ENCODE results near the gene MC1R. TPM values are rescaled to one million over a fixed set of nuclear protein-coding genes. Genes with fewer than 3 reads are reported as not detected.

MC1R gene
- total RNA-seq, 1 experiment from 2014 or later, result 13.1 TPM

GRCh38 chr16:89946515-89946914 is 27.9 kb downstream of the MC1R start:
- POLR2A ChIA-PET, result no interaction called here
- CTCF ChIA-PET, result no interaction called here

DNA sequence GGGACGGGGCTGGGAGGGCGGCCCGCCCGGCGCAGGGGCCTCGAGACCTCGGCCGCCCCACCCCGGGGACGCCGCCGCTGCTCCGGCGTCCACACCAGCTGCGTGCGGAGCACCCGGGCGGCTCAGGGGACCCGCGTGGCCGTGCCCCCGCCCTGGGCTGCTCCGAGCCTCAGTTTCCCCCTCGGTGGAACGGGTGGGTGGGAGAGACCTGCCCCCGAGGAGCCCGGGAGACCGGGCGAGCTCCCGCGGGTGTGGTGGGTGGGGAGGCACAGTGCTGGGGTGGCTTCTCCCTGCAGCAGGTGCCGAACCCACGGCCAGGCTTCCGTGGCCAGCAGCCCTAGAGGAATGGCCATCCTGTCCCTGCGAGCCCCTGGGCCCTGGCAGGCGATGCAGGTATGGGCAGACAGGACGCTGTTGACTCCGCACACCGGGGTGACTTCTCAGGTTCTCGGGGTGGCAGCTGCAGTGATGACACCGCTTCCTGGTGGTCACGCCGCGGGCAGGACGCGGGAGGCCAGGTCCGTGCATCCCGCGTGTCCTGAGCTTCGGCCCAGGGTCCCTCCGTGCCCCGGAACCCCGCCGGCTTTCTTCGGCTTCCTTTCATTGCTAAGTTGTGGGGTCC is 30.6 kb downstream of the MC1R start:
- intact Hi-C loops (cut with micrococcal nuclease), result no loop called here
- CTCF ChIA-PET, result no interaction called here
- POLR2A ChIA-PET, result interaction anchor here (0.7 kb wide), 1 partner anchor 23 kb away, joined by 5 read pairs; no protein-coding TSS in a partner anchor
- DNase-seq (ENCODE audit: unreplicated experiment), result no peak
- no peaks in the 10 kb centered on the region for H3K27me3 Mint-ChIP-seq (ENCODE audit: insufficient read depth, unreplicated experiment)
- peak overlapping the region; percentile 71 for H3K4me3 Mint-ChIP-seq (ENCODE audit: unreplicated experiment)
- H3K4me1 Mint-ChIP-seq (ENCODE audit: insufficient read depth, unreplicated experiment), result peaks cover 4% of the 10 kb centered on the region
- TF ChIP-seq, protein P1, sequence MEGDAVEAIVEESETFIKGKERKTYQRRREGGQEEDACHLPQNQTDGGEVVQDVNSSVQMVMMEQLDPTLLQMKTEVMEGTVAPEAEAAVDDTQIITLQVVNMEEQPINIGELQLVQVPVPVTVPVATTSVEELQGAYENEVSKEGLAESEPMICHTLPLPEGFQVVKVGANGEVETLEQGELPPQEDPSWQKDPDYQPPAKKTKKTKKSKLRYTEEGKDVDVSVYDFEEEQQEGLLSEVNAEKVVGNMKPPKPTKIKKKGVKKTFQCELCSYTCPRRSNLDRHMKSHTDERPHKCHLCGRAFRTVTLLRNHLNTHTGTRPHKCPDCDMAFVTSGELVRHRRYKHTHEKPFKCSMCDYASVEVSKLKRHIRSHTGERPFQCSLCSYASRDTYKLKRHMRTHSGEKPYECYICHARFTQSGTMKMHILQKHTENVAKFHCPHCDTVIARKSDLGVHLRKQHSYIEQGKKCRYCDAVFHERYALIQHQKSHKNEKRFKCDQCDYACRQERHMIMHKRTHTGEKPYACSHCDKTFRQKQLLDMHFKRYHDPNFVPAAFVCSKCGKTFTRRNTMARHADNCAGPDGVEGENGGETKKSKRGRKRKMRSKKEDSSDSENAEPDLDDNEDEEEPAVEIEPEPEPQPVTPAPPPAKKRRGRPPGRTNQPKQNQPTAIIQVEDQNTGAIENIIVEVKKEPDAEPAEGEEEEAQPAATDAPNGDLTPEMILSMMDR (IDR thresholded peaks at IDR 0.05; ENCODE audit: unreplicated experiment), result no peak
- no peaks in the 10 kb centered on the region for H3K36me3 Mint-ChIP-seq (ENCODE audit: insufficient read depth, unreplicated experiment)
- peak overlapping the region; percentile 59 for H3K27ac Mint-ChIP-seq (ENCODE audit: low read depth, unreplicated experiment)
- no peaks in the 10 kb centered on the region for H3K9me3 Mint-ChIP-seq (ENCODE audit: unreplicated experiment)
- BruUV-seq (replicated peaks), result no TSS peak

More at GRCh38 chr16:89946515-89946914, 27.9 kb downstream of the MC1R start:
- TF ChIP-seq, protein P1 (IDR thresholded peaks at IDR 0.05; ENCODE audit: unreplicated experiment), result no peak
- Mint-ChIP-seq H3K9me3 (ENCODE audit: unreplicated experiment) (no peaks in the 10 kb centered on the region), H3K27ac (ENCODE audit: low read depth, unreplicated experiment) (no peak overlapping the region), H3K4me3 (ENCODE audit: unreplicated experiment) (no peak overlapping the region), H3K36me3 (ENCODE audit: insufficient read depth, unreplicated experiment) (no peaks in the 10 kb centered on the region), H3K27me3 (ENCODE audit: insufficient read depth, unreplicated experiment) (no peaks in the 10 kb centered on the region), H3K4me1 (ENCODE audit: insufficient read depth, unreplicated experiment) (peaks cover 4% of the 10 kb centered on the region)
- intact Hi-C loops (cut with micrococcal nuclease), result no loop called here
- no peak for DNase-seq (ENCODE audit: unreplicated experiment)
- no TSS peak for BruUV-seq (replicated peaks)

GRCh38 chr16:89949756-89950155 is 31.1 kb downstream of the MC1R start:
- Mint-ChIP-seq H3K27me3 (ENCODE audit: insufficient read depth, unreplicated experiment) (no peaks in the 10 kb centered on the region), H3K9me3 (ENCODE audit: unreplicated experiment) (no peaks in the 10 kb centered on the region), H3K4me1 (ENCODE audit: insufficient read depth, unreplicated experiment) (peaks cover 4% of the 10 kb centered on the region), H3K36me3 (ENCODE audit: insufficient read depth, unreplicated experiment) (no peaks in the 10 kb centered on the region), H3K27ac (ENCODE audit: low read depth, unreplicated experiment) (peak overlapping the region; percentile 59), H3K4me3 (ENCODE audit: unreplicated experiment) (peak overlapping the region; percentile 71)
- ChIA-PET CTCF (interaction anchor here (0.6 kb wide), 1 partner anchor 13 kb away, joined by 3 read pairs; no protein-coding TSS in a partner anchor), POLR2A (interaction anchor here (0.7 to 1.6 kb wide), 2 partner anchors 23 to 32 kb away, joined by 3 to 9 read pairs; no protein-coding TSS in a partner anchor)
- no peak for DNase-seq (ENCODE audit: unreplicated experiment)
- no TSS peak for BruUV-seq (replicated peaks)
- intact Hi-C loops (cut with micrococcal nuclease), result no loop called here
- TF ChIP-seq, protein P1 (IDR thresholded peaks at IDR 0.05; ENCODE audit: unreplicated experiment), result no peak

GRCh38 chr16:89951509-89951908 is 32.8 kb downstream of the MC1R start:
- TF ChIP-seq, protein P1 (IDR thresholded peaks at IDR 0.05; ENCODE audit: unreplicated experiment), result no peak
- Mint-ChIP-seq H3K4me3 (ENCODE audit: unreplicated experiment) (no peak overlapping the region), H3K9me3 (ENCODE audit: unreplicated experiment) (no peaks in the 10 kb centered on the region), H3K27me3 (ENCODE audit: insufficient read depth, unreplicated experiment) (no peaks in the 10 kb centered on the region), H3K36me3 (ENCODE audit: insufficient read depth, unreplicated experiment) (peaks cover 10% of the 10 kb centered on the region), H3K4me1 (ENCODE audit: insufficient read depth, unreplicated experiment) (peaks cover 4% of the 10 kb centered on the region), H3K27ac (ENCODE audit: low read depth, unreplicated experiment) (no peak overlapping the region)
- POLR2A ChIA-PET, result interaction anchor here (0.7 to 1.6 kb wide), 2 partner anchors 21 to 22 kb away, joined by 3 to 9 read pairs; no protein-coding TSS in a partner anchor
- CTCF ChIA-PET, result interaction anchor here (0.7 to 1.5 kb wide), 2 partner anchors 18 to 71 kb away, joined by 3 read pairs; no protein-coding TSS in a partner anchor
- no peak for DNase-seq (ENCODE audit: unreplicated experiment)
- intact Hi-C loops (cut with micrococcal nuclease), result no loop called here
- BruUV-seq (replicated peaks), result no TSS peak

All from MCF 10A (cell line).